T-cell (primary cell): ENCODE results near the gene IGSF3. TPM values are rescaled to one million over a fixed set of nuclear protein-coding genes. Genes with fewer than 3 reads are reported as not detected.

Experiments used
- ATAC-seq, 4 experiments: fragments of 200-7000 bp in 3 of 4; fragments of 150-1000 bp in 1 of 4; cut with Tn5 transposase; replicated peaks in 1 of 4; 1 replicate in 3 of 4; 2 replicates in 1 of 4; pipeline ENCODE4 v1.10.0; 2021; ENCODE audit warnings: moderate library complexity in 3 of 4, mild to moderate bottlenecking in 2 of 4, moderate number of reproducible peaks in 1 of 4
- CTCF ChIA-PET, 2 donors: fragments of 300-600 bp; sonication (Branson Sonifier 250); formaldehyde crosslinking; loops; one replicate each; lab custom pipeline; 2022; ENCODE audit warnings: antibody characterized with exemption in 2 of 2; lab: Charles Lee
- POLR2A ChIA-PET, 2 donors: fragments of 300-600 bp; sonication (Branson Sonifier 250); formaldehyde crosslinking; loops; one replicate each; lab custom pipeline; 2022; ENCODE audit warnings: antibody characterized with exemption in 2 of 2; lab: Charles Lee
- DNase-seq, 35 experiments: peaks; one replicate each; pipeline versions ENCODE4 v3.0.0 to v3.0.0-alpha.2; 2013 to 2023
- H3K27ac ChIP-seq: one replicate; pipeline ENCODE4 v1.5.1; 2013; ENCODE audit warnings: low read length
- H3K27me3 ChIP-seq, 2 experiments: replicated peaks in 1 of 2; 1 replicate in 1 of 2; 2 replicates in 1 of 2; pipeline versions ENCODE4 v1.6.1 to v1.7.0; 2013; ENCODE audit warnings: low read length in 1 of 2, mixed read lengths in 1 of 2; ENCODE audit not compliant: control insufficient read depth in 2 of 2, insufficient read depth in 2 of 2; ENCODE audit errors: extremely low read depth in 1 of 2
- H3K36me3 ChIP-seq, 2 donors: 1 replicate in 1 of 2; 2 replicates in 1 of 2; pipeline versions ENCODE4 v1.6.1 to v1.7.0; 2013; ENCODE audit warnings: low read length in 1 of 2; ENCODE audit not compliant: control insufficient read depth in 2 of 2, insufficient read depth in 1 of 2; ENCODE audit errors: extremely low read depth in 1 of 2
- H3K4me1 ChIP-seq, 2 experiments: 1 replicate in 1 of 2; 2 replicates in 1 of 2; pipeline versions ENCODE4 v1.6.1 to v1.7.0; 2013; ENCODE audit warnings: low read length in 2 of 2, mixed read lengths in 1 of 2; ENCODE audit not compliant: insufficient read depth in 2 of 2, control insufficient read depth in 1 of 2; ENCODE audit errors: extremely low read depth in 1 of 2
- H3K4me3 ChIP-seq, 2 donors: 1 replicate in 1 of 2; 2 replicates in 1 of 2; pipeline versions ENCODE4 v1.5.1 to v1.7.0; 2013; ENCODE audit warnings: mild to moderate bottlenecking in 2 of 2, low read length in 1 of 2, moderate library complexity in 1 of 2; ENCODE audit not compliant: control insufficient read depth in 1 of 2; ENCODE audit errors: extremely low read depth in 1 of 2
- H3K9me3 ChIP-seq: 2 replicates; pipeline ENCODE4 v1.7.0; 2013
- H3K27ac Mint-ChIP-seq, 2 donors: one replicate each; pipeline ENCODE4 v1.8.0; 2020 to 2021; ENCODE audit warnings: mild to moderate bottlenecking in 2 of 2, mixed read lengths in 2 of 2
- H3K27me3 Mint-ChIP-seq, 2 donors: one replicate each; pipeline ENCODE4 v1.8.0; 2021 to 2022; ENCODE audit warnings: mixed read lengths in 2 of 2
- H3K36me3 Mint-ChIP-seq: one replicate; pipeline ENCODE4 v1.8.0; 2021; ENCODE audit warnings: mixed read lengths
- H3K4me1 Mint-ChIP-seq, 3 donors: one replicate each; pipeline ENCODE4 v1.8.0; 2020 to 2022; ENCODE audit warnings: mixed read lengths in 3 of 3, mild to moderate bottlenecking in 1 of 3
- H3K4me3 Mint-ChIP-seq, 3 donors: one replicate each; pipeline ENCODE4 v1.8.0; 2020 to 2022; ENCODE audit warnings: mild to moderate bottlenecking in 3 of 3, mixed read lengths in 3 of 3, moderate library complexity in 3 of 3
- H3K9me3 Mint-ChIP-seq, 3 donors: one replicate each; pipeline ENCODE4 v1.8.0; 2020 to 2022; ENCODE audit warnings: mixed read lengths in 3 of 3
- WGBS: methylation state at CpG from one replicate; pipeline ENCODE4 v1.1.5; 2013; ENCODE audit warnings: missing lambda C conversion rate; ENCODE audit not compliant: insufficient coverage; 5-methylcytosine and 5-hydroxymethylcytosine counted together
- total RNA-seq, 35 experiments: library from RNA in 6 of 35; stranded (reverse) in 6 of 35; fragments of 120-200 nt in 1 of 35; gene quantifications; one replicate each; pipeline versions ENCODE4 v1.2.1 to v1.2.4 and lab custom pipeline; 2013 to 2026

IGSF3 gene
- total RNA-seq, 5 donors from 2014 or later (not counting 1 experiment from before 2014, with no cell fraction given): 0.05 to 0.30 (median 0.24) TPM; not detected in 1

DNA sequence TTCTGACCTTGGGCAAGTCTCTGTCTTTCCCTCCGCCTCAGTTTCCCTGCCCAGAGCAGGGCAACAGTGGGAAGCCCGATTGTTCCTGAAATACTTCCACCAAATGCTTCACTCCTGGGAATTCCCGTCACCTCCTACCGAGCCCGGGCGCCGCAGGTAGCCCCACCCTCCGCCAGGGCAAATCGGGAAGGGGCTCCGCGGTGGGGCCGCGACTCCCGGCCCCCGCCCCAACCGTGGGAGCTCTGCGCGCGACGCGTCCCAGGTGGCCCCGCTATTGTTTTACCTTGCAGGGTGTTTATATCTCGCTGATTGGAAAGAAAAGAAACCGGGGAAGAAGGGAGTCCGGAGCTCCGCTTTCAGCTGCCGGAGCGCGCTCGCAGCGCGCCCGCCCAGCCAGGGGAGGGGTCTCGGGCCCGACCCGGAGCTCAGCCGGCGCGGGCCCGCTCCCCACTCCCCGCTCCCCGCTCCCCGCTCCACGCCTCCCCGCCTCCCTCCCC lies 407 bp downstream of the IGSF3 start:
- Histone ChIP-seq H3K9me3 (no peaks in the 10 kb centered on the region), H3K27ac (no peak overlapping the region), H3K4me3 (peak overlapping the region; percentile 41 to 85), H3K4me1 (peaks cover 3 to 16% of the 10 kb centered on the region in 2 experiments), H3K36me3 (no peaks in the 10 kb centered on the region), H3K27me3 (peaks cover 25 to 36% of the 10 kb centered on the region in 2 experiments)
- peaks cover 13 to 18% (median 17%) of the 10 kb centered on the region in 3 donors for H3K4me1 Mint-ChIP-seq
- ATAC-seq: peak; percentile 26 to 47 (median 40)
- POLR2A ChIA-PET: no interaction called here
- CTCF ChIA-PET: interaction anchor here in 1 of 2 donors (0.6 kb wide), 2 partner anchors 56 to 386 kb away, joined by 3 to 4 read pairs; no protein-coding TSS in a partner anchor
- WGBS: 2% methylated on average over 38 of the region's 45 CpGs
- H3K27me3 Mint-ChIP-seq: peaks cover 45 to 50% of the 10 kb centered on the region in 2 donors
- no peaks in the 10 kb centered on the region for H3K36me3 Mint-ChIP-seq
- DNase-seq: peak in 1 of 35 experiments; percentile 9
- no peaks in the 10 kb centered on the region for H3K9me3 Mint-ChIP-seq
- H3K27ac Mint-ChIP-seq: no peak overlapping the region
- peak overlapping the region; percentile 73 to 77 (median 76) for H3K4me3 Mint-ChIP-seq

DNA sequence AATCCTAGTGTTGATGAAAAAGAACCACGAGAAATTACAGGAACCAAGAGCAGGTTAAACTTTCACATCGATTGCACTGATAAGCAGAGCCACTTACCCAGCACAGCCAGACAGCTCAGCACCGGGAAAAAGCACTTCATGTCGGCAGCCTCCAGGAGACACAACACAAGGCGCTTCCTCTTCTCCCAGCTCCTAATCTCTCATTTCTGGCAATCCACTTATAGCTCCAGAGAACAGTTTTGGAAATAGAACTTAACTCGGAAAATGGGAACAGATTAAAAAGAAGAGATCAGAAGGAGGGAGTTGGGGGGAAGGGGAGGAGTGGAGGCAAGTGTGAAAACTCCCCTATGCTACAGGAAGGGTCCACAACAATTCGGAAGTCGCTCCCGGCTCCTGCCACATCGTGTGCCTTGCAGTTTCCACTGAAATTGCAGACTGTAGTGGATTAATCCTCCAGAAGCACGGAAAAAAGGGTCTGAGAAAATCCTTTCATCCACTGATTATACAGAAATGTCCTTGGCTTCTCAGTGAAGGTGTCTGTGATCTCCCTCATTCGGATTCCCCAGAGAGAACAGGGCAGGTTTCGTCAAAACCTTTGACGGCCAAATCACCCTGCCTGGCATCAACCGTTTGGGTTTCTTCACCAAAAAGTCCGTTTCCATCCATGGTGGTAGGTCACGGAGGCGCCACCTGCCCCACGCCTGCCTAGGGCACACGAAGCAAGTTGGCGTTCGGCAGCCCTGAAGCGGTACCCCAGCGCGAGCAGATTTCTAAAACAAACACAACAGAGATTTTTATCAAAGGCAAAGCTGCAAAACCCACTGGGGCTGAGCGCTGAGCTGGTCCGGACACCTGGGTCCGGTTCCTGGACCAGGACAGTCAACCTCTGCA lies 1.1 kb downstream of the IGSF3 start:
- H3K27me3 ChIP-seq: peaks cover 25 to 36% of the 10 kb centered on the region in 2 experiments
- peaks cover 45 to 48% of the 10 kb centered on the region in 2 donors for H3K27me3 Mint-ChIP-seq
- peak in 7 of 35 experiments; percentile 2 to 11 (median 5) for DNase-seq
- no peaks in the 10 kb centered on the region for H3K9me3 ChIP-seq
- ChIA-PET CTCF (interaction anchor here in 1 of 2 donors (0.6 kb wide), 1 partner anchor 56 kb away, joined by 3 read pairs; no protein-coding TSS in a partner anchor), POLR2A (no interaction called here)
- peaks cover 13 to 18% (median 17%) of the 10 kb centered on the region in 3 donors for H3K4me1 Mint-ChIP-seq
- peak overlapping the region; percentile 41 to 85 for H3K4me3 ChIP-seq
- no peaks in the 10 kb centered on the region for H3K36me3 ChIP-seq
- H3K4me1 ChIP-seq: peaks cover 3 to 16% of the 10 kb centered on the region in 2 experiments
- no peak overlapping the region for H3K27ac Mint-ChIP-seq
- no peaks in the 10 kb centered on the region for H3K9me3 Mint-ChIP-seq
- H3K27ac ChIP-seq: no peak overlapping the region
- 10% methylated on average over 21 of the region's 28 CpGs for WGBS
- H3K36me3 Mint-ChIP-seq: no peaks in the 10 kb centered on the region
- H3K4me3 Mint-ChIP-seq: peak overlapping the region; percentile 73 to 77 (median 76)
- peak in 2 of 4 experiments; percentile 28 to 37 for ATAC-seq

DNA sequence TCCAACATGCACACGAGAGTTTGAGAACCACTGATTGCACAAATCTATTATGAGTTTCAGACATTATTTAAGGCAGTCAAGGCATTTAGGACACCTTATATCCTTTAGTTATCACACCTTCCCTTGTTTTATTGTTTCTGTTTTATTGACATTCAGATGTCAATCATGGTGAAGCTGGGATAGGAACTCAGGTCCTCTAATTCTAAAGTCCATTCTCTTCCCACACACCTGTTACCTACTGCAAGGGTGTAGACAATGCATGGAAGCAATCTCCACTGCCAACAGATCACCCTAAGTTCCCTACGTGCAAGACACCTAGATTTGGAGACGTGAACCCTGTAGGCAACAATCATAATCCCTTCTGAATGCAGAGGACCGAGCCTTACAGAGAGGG lies 2.6 kb downstream of the IGSF3 start:
- H3K9me3 ChIP-seq: no peaks in the 10 kb centered on the region
- 94% methylated on average over 2 of the region's 4 CpGs for WGBS
- POLR2A ChIA-PET: no interaction called here

DNA sequence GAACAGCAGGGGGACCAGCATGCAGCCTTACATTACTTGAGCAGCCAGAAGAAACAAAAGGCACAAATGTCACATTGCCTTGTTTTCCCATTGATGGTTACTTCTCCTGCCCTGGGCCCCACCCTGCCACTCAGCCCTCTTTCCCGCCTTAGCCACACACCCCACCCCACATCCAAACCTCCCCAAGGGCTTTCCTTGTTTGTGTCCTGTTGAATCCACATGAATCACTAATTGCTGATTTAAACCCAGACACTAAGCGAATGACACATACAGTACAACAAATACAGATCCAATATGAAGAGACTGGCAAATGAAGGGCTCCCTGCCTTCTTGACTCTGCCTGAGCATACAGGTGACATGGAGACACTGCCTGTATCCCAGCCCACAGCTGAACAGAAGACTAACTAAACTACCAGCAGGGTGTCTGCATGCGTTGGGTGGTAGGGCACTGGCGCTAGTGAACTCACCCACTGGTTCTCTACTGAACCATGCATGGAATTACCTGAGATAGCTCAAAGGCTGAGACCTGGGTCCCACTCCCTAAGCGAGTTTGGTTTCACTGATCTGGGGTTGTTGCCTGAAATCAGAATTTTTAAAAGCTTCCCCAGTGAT lies 3.1 kb downstream of the IGSF3 start:
- Histone ChIP-seq H3K9me3 (no peaks in the 10 kb centered on the region), H3K4me3 (no peak overlapping the region), H3K27ac (no peak overlapping the region), H3K36me3 (no peaks in the 10 kb centered on the region), H3K4me1 (peaks cover 3 to 16% of the 10 kb centered on the region in 2 experiments), H3K27me3 (peaks cover 25 to 36% of the 10 kb centered on the region in 2 experiments)
- Mint-ChIP-seq H3K4me1 (peaks cover 13 to 18% (median 17%) of the 10 kb centered on the region in 3 donors), H3K4me3 (no peak overlapping the region), H3K27ac (no peak overlapping the region), H3K9me3 (no peaks in the 10 kb centered on the region), H3K36me3 (no peaks in the 10 kb centered on the region), H3K27me3 (peaks cover 40% of the 10 kb centered on the region in 2 donors)
- WGBS: 97% methylated on average over 3 of the region's 5 CpGs
- ChIA-PET POLR2A (no interaction called here), CTCF (no interaction called here)
- ATAC-seq: no peak
- no peak for DNase-seq

More for the DNA sequence above, 2.6 kb downstream of the IGSF3 start:
- Mint-ChIP-seq H3K36me3 (no peaks in the 10 kb centered on the region), H3K27ac (no peak overlapping the region), H3K27me3 (peaks cover 40 to 41% of the 10 kb centered on the region in 2 donors), H3K9me3 (no peaks in the 10 kb centered on the region), H3K4me1 (peaks cover 13 to 18% (median 17%) of the 10 kb centered on the region in 3 donors), H3K4me3 (no peak overlapping the region)
- H3K27me3 ChIP-seq: peaks cover 25 to 36% of the 10 kb centered on the region in 2 experiments
- H3K4me3 ChIP-seq: no peak overlapping the region
- H3K36me3 ChIP-seq: no peaks in the 10 kb centered on the region
- no peak overlapping the region for H3K27ac ChIP-seq
- ATAC-seq (no peak), DNase-seq (no peak)
- CTCF ChIA-PET: no interaction called here
- peaks cover 3 to 16% of the 10 kb centered on the region in 2 experiments for H3K4me1 ChIP-seq

GRCh38 chr1:116663821-116664220 lies 3.7 kb downstream of the IGSF3 start:
- WGBS: 44% methylated on average over 1 of the region's 2 CpGs
- Histone ChIP-seq H3K27me3 (peaks cover 25 to 36% of the 10 kb centered on the region in 2 experiments), H3K4me1 (peaks cover 3 to 16% of the 10 kb centered on the region in 2 experiments), H3K4me3 (no peak overlapping the region), H3K9me3 (no peaks in the 10 kb centered on the region), H3K27ac (no peak overlapping the region), H3K36me3 (no peaks in the 10 kb centered on the region)
- Mint-ChIP-seq H3K4me3 (no peak overlapping the region), H3K27me3 (peaks cover 40% of the 10 kb centered on the region in 2 donors), H3K9me3 (no peaks in the 10 kb centered on the region), H3K36me3 (no peaks in the 10 kb centered on the region), H3K4me1 (peaks cover 13 to 18% (median 17%) of the 10 kb centered on the region in 3 donors), H3K27ac (no peak overlapping the region)
- POLR2A ChIA-PET: no interaction called here
- CTCF ChIA-PET: no interaction called here
- ATAC-seq: no peak
- DNase-seq: no peak

GRCh38 chr1:116661633-116662032 lies 5.9 kb downstream of the IGSF3 start:
- Histone ChIP-seq H3K27me3 (peaks cover 20 to 21% of the 10 kb centered on the region in 2 experiments), H3K27ac (no peak overlapping the region), H3K4me1 (peaks cover 3 to 6% of the 10 kb centered on the region in 2 experiments), H3K4me3 (no peak overlapping the region), H3K36me3 (no peaks in the 10 kb centered on the region), H3K9me3 (no peaks in the 10 kb centered on the region)
- peaks cover 28 to 34% of the 10 kb centered on the region in 2 donors for H3K27me3 Mint-ChIP-seq
- no peak overlapping the region for H3K4me3 Mint-ChIP-seq
- 80% methylated on average over 1 of the region's 1 CpG for WGBS
- POLR2A ChIA-PET: no interaction called here
- H3K36me3 Mint-ChIP-seq: no peaks in the 10 kb centered on the region
- DNase-seq (no peak), ATAC-seq (no peak)
- H3K27ac Mint-ChIP-seq: no peak overlapping the region
- peaks cover 7 to 15% (median 13%) of the 10 kb centered on the region in 3 donors for H3K4me1 Mint-ChIP-seq
- no peaks in the 10 kb centered on the region for H3K9me3 Mint-ChIP-seq
- CTCF ChIA-PET: no interaction called here
